Activated CD4-positive, alpha-beta T cell treated with anti-CD3 and anti-CD28 coated beads for 48 hours (primary cell): ENCODE data around the gene STEAP1.
A peak's percentile ranks its signal among the peaks of the same experiment; 100 is the strongest.
"Not testable (repeated sequence)": the region's sequence is repeated elsewhere in the genome, so short reads cannot be mapped to it uniquely, and the experiment has no call there.

ENCODE experiments used
- DNase-seq: peaks from one replicate; pipeline ENCODE4 v3.0.0-alpha.2; 2020

STEAP1 gene

GRCh38 chr7:90153943-90154771 is at the start of gene STEAP1:
TSS of gene STEAP1 (plus strand) at chr7:90154469. CDS start at chr7:90159789, 5,320 bp downstream.
- DNase-seq: peak; percentile 91

DNA sequence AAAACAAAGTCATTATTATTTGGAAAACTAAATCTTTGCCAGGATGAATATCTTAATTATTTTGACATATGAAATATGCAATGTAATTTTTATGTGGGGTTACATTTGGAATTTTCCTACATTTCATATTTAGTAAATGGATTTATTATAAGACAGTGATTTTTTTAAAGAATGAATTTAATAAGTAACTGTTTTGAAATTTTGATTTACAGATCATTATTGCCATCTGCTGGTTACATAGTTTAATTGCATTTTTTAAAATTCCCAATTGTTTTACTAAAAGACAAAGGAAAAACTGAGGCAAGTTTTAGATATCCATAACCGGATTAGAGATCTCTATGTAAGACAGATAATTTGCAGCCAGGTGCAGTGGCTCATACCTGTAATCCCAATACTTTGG is 39.3 kb upstream of the STEAP1 start:
- DNase-seq: not testable (repeated sequence)

DNA sequence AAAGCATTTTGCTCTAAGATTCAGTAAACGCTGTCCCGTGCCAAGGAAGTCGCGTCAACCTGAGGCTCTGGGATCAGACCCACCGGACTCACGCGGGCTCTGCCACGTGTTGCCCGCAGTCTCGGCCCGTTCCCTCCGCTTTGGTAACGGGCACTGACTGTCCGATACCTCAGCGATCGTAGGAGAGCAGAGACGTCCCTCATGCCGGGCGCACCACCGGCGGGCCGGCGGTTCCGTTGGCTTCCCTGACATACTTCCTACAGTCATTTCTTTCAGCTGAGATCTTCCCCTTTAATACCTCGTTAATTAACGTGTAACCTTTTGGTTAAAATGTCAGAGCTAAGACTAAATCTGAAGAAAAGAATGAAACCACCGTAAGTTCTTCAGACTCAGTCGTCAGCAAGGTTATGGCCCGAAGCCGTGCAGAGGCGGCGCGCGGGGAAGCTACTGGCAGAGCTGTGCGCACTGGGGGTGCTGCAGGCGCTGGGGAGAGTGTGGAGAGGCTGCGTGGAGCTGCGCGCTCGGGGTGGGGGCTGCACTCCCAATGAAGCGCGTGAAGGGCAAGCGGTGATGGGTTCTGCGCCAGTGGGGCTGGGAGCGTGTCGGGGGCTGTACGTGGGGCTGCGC is 35.6 kb upstream of the STEAP1 start:
- peak; percentile 31 for DNase-seq

DNA sequence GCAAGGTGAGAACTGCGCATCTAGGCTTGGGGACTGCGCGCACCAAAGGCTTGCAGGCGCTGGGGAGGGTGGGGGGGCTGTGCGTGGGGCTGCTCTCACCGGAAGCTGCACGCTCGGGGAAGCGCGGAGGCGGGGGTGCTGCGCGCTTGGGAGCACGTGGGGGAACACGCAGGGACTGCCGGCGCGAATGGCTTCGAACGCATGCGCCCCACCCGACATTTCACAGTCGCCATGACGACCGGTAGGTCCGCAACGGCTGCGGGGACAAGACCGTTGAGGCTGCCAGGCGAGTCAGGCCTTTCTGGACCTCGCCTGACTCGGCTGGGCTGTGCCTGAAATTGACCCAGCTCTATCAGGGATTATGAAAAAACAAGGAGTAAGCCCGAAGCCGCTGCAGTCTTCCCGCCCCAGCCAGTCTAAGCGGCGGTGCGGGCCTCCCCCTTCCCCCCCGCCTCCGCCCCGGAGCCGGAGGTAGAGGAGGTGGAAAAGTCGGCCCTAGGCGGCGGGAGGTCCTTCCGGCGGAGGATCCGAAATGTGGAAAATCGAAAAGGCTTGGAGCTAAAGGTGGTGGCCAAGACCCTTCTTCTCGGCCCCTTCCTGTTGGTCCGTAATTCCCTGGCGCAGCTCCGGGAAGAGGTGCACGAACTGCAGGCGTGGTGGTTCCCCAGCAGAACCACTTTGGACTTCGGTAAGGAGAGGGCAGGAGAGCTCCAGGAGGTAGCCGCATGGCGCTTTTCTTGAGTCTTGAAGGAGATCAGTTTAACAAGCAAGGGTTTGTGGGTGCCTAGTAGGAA is 34.9 kb upstream of the STEAP1 start:
- peak; percentile 41 for DNase-seq

- not testable (repeated sequence) for DNase-seq
These were observed 34.1 kb upstream of the STEAP1 start for GRCh38 chr7:90120205-90120604.

DNA sequence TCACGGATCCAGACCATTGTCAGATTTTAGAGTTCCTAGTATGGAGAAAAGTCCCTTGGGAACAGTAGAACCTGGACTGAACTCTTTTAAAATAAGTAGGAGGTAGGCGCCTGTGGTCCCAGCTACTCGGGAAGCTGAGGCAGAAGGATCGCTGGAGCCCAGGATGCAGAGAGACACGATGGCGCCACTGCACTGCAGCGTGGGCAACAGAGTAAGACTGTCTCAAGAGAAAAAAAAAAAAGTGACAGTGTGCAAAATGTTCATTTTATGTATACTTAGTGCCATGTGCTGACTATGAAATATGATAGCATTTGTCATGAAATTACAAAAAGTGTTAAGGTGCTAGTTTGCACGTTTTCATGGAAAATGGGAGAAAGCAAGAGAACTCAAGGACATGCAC is 22.5 kb upstream of the STEAP1 start:
- DNase-seq: not testable (repeated sequence)

GRCh38 chr7:90147079-90147960 is 6.9 kb upstream of the STEAP1 start:
- not testable (repeated sequence) for DNase-seq

GRCh38 chr7:90149428-90149827 is 4.8 kb upstream of the STEAP1 start:
- DNase-seq: peak; percentile 50

- DNase-seq: not testable (repeated sequence)
These were observed 2.4 kb upstream of the STEAP1 start for GRCh38 chr7:90151884-90152283.

- DNase-seq: not testable (repeated sequence)
These were observed 1.5 kb upstream of the STEAP1 start for GRCh38 chr7:90152642-90153253.

- DNase-seq: no peak
These were observed 937 bp downstream of the STEAP1 start for GRCh38 chr7:90155206-90155605.

DNA sequence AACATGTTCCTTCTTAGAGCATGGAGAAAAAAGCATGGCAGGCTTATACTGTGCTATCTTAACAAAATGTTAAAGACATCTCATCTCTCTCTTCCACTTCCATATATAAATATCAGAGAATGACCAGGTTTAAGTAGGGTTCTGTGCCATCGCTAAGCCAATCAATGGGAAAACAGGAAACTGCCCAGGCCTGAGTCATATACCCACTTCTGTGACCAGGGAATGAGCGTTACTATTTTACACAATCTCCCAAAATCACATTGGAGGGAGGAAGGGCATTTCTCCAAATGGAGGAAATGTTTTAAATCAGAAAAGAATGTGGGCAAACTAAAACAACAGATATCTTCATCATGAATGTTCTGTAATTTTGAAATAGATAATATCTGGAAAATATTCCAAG is 3.1 kb downstream of the STEAP1 start:
- not testable (repeated sequence) for DNase-seq

DNA sequence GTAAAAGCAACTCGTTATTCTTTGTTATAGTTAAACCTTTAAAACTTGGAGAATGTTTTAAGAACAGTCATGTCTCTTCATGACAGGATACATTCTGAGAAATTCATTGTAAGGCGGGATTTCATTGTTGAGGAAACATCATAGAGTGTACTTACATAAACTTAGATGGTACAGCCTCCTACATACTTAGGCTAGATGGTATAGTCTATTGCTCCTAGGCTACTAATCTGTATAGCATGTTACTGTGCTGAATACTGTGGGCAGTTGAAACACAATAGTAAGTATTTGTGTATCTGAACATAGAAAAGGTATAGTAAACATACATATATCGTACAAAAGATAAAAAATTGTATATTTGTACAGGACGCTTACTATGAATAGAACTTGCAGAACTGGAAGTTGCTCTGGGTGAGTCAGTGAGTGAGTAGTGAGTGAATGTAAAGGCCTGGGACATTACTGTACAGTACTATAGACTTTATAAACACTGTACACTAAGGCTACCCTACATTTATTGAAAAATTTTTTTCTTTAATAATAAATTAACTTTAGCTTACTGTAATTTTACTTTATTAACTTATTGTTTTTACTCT is 3.6 kb downstream of the STEAP1 start:
- not testable (repeated sequence) for DNase-seq

DNA sequence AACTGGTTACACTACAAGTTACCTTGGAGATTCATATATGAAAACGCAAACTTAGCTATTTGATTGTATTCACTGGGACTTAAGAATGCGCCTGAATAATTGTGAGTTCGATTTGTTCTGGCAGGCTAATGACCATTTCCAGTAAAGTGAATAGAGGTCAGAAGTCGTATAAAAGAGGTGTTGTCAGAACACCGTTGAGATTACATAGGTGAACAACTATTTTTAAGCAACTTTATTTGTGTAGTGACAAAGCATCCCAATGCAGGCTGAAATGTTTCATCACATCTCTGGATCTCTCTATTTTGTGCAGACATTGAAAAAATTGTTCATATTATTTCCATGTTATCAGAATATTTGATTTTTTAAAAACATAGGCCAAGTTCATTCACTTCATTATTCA is 9.3 kb downstream of the STEAP1 start:
- DNase-seq: no peak

DNA sequence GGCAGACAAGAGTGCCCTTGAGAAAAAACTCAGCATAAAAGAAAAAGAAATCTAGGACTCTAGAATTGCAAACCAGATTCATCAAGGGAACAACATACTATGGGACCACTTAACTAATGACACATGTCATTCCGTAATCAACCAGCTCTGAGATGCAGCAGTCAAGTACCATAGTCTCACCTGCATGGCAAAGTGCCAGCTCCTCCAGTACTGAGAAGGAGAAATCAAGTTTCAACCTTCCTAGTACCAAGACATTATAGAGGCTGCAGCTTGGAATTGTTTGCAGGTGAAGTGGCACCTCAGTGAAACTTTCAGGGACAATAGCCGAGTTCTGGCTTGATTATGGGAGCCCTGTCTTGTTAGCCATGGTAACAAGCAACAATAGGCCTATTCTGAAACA is 11.5 kb downstream of the STEAP1 start:
- no peak for DNase-seq

DNA sequence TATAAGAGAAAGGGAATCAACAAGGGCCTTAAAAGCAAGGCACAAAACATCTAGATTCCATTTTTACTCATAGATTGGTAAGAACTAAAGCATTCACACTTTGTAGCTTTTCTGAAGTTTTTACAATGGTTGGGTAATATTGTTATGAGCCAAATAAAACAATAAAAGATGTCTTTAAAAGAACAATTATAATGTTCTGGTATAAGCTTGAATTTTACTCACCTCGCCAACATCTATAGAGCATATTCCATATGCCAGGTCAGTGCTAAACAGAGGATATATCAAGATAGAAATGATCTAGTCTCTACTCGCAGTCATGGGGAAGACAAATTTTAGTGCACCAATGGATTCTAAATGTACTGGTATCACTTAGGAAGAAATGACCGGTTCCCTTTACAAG is 11.9 kb downstream of the STEAP1 start:
- no peak for DNase-seq

DNA sequence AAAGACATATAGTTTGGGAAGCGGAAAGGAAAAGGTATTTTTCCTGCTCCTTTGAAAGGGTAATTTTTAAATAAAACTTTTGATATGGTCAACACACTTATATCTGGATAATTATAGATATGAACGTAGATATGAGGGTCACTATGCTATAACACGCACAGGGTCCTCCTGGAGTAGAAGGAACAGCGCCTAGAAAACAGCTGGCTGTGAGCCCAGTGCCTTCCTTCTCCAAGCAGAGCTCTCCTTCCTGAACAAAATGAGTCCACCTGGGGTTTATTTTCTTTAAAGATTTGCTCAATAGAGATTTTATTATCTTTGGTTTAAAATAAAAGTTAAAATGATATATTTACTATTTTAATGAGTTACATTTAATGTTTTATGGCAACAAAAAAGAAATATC is 13.1 kb downstream of the STEAP1 start:
- DNase-seq: no peak

DNA sequence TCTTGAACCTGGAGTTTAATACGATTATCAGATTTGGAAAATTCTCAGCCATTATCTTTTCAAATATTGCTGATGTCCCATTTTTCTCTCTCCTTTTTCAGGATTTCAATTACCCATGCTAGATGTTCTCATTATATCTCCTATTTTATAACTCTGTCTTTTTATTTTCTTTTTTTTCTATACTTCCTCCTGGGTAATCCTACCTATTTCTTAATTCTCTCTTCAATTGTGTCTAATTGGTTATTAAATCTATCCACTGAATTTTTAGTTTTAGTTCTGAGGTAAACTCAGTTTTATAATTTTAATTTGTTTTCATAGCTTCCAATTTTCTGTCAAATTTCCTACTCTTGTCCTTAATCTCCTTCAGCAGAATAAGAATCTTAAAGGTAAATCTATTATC is 15.6 kb downstream of the STEAP1 start:
- no peak for DNase-seq

GRCh38 chr7:90172121-90172520 is 17.9 kb downstream of the STEAP1 start:
- no peak for DNase-seq

- no peak for DNase-seq
These were observed 18.4 kb downstream of the STEAP1 start for GRCh38 chr7:90172624-90173023.

DNA sequence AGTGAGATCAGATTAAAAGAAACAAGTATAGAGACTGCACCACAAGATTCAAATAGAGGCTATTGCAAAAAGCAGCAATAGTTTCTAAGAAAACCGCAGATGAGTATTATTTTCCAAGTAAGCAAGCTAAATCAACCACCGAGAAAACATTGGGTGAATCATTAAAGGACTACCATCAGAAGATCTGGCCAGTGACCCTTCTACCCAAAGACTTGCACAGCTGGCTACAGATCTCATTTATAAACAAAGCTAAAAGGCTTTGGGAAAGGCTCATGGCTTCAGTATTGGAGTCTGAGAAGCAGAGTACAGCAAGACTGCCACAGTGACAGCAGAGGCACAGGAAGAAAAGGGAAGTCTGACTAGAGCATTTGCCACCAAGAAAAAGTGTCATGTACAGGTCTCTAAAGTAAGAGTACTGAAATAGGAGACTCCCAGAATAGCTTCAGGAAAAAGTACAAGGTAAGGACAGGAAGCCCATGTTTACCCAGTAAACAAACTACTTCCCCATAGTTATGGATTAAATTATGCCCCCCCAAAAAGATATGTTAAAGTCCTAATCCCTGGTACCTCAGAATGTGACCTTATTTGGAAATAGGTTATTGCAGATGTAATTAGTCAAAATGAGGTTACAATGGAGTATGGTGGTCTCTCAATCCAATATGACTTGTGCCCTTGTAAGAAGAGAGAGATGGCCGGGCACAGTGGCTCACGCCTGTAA is 19.0 kb downstream of the STEAP1 start:
- no peak for DNase-seq
